GM12892 (cell line): ENCODE results near the gene ZBTB49.

ENCODE experiments used
- POLR2A ChIP-seq: IDR thresholded peaks from 2 replicates; pipeline ENCODE4 v1.6.1; 2011; ENCODE audit warnings: low read depth, low read length, control low read depth
- POLR2AphosphoS5 ChIP-seq: IDR thresholded peaks from 2 replicates; pipeline ENCODE4 v1.6.1; 2011; ENCODE audit warnings: low read depth, low read length, control low read depth
- TAF1 ChIP-seq: IDR thresholded peaks from 2 replicates; pipeline ENCODE4 v1.6.1; 2011; ENCODE audit warnings: low read depth, mild to moderate bottlenecking, control low read depth, low read length, borderline replicate concordance

DNA sequence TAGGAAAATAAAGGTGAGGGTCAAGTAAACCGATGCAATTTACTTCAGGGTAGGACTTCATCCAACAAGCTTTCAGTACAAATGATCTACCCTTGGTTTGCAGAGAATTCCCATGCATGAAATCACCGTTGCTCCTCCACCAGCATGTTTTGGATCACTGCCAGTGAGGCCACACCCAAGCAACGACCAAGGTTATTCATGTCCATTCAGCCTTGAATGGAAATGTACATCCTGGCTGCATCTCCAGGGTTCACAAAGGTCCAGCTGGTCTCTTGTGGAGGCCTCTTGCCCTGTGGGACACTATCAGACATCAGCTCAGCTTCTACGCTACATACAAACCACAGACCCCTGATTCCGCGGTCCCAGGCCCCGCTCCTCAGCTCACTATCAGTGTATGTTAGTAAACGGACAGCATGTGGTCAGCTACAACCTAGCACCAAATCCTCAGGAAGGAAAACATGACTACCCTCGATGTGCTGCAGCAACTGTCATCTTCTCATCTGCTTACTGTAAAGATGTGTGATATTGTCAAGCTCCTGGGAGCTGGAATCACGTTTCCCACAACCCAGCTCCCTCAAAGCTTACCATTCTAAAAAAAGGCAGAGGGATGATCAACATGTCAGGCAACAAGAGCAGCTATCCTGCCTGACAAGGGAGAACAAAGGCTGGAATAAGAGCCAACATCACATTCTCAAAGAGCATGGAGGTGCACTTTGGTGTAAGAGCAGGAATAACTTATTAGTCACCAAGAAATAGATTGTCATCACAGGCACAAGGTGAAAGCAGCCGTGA, 5.0 kb upstream of the ZBTB49 start:
- TF ChIP-seq POLR2A (no peak), TAF1 (no peak), POLR2AphosphoS5 (no peak)
